Endodermal cell (in vitro differentiated cells): ENCODE results near the gene C3orf52. TPM values are rescaled to one million over a fixed set of nuclear protein-coding genes. Genes with fewer than 3 reads are reported as not detected.
A peak's percentile ranks its signal among the peaks of the same experiment; 100 is the strongest.

Experiments used
- DNase-seq: peaks from one replicate; pipeline ENCODE4 v3.0.0-alpha.2; 2017
- H3K27ac ChIP-seq: 2 replicates; pipeline ENCODE4 v1.5.1; 2013; ENCODE audit warnings: mild to moderate bottlenecking, low read depth, low read length, moderate library complexity
- H3K27me3 ChIP-seq: 2 replicates; pipeline ENCODE4 v1.6.1; 2013; ENCODE audit warnings: mild to moderate bottlenecking, low read length, moderate library complexity; ENCODE audit not compliant: insufficient read depth, control insufficient read depth, poor library complexity, severe bottlenecking
- H3K36me3 ChIP-seq: 2 replicates; pipeline ENCODE4 v1.7.0; 2013; ENCODE audit warnings: mild to moderate bottlenecking, low read length, moderate library complexity; ENCODE audit not compliant: control insufficient read depth, insufficient read depth
- H3K4me1 ChIP-seq: one replicate; pipeline ENCODE4 v1.7.0; 2013; ENCODE audit warnings: low read length; ENCODE audit not compliant: control insufficient read depth, insufficient read depth
- H3K4me3 ChIP-seq: 2 replicates; pipeline ENCODE4 v1.5.1; 2013; ENCODE audit warnings: mild to moderate bottlenecking, low read length, moderate library complexity
- H3K9ac ChIP-seq: 2 replicates; pipeline ENCODE4 v1.6.1; 2013; ENCODE audit warnings: mild to moderate bottlenecking, low read length, moderate library complexity; ENCODE audit not compliant: poor library complexity, severe bottlenecking; ENCODE audit errors: extremely low read depth
- H3K9me3 ChIP-seq: 2 replicates; pipeline ENCODE4 v1.6.1; 2013; ENCODE audit warnings: mild to moderate bottlenecking, low read length, moderate library complexity; ENCODE audit not compliant: control insufficient read depth
- H3K27ac Mint-ChIP-seq: 2 replicates; pipeline ENCODE4 v1.8.0; 2020; ENCODE audit warnings: mixed read lengths
- H3K27me3 Mint-ChIP-seq: 2 replicates; pipeline ENCODE4 v1.8.0; 2021; ENCODE audit warnings: mild to moderate bottlenecking, mixed read lengths; ENCODE audit not compliant: insufficient read depth
- H3K36me3 Mint-ChIP-seq: 2 replicates; pipeline ENCODE4 v1.8.0; 2020; ENCODE audit warnings: low read depth, mixed read lengths
- H3K4me1 Mint-ChIP-seq: 2 replicates; pipeline ENCODE4 v1.8.0; 2020; ENCODE audit warnings: mixed read lengths
- H3K4me3 Mint-ChIP-seq: 2 replicates; pipeline ENCODE4 v1.8.0; 2020; ENCODE audit warnings: mild to moderate bottlenecking, moderate library complexity, mixed read lengths
- H3K9me3 Mint-ChIP-seq: 2 replicates; pipeline ENCODE4 v1.8.0; 2020; ENCODE audit warnings: mild to moderate bottlenecking, mixed read lengths
- CTCF ChIP-seq: fragments of 200-600 bp; sonication (generic); conservative IDR thresholded peaks from 2 replicates; pipeline ENCODE4 v1.5.0; 2021; ENCODE audit warnings: antibody characterized with exemption, mild to moderate bottlenecking
- WGBS, 2 experiments: methylation state at CpG; one replicate each; pipeline versions ENCODE4 v1.1.5 to v1.1.7; 2013; ENCODE audit warnings: missing lambda C conversion rate in 2 of 2, mixed read lengths in 1 of 2; ENCODE audit not compliant: insufficient coverage in 1 of 2, insufficient read length in 1 of 2; 5-methylcytosine and 5-hydroxymethylcytosine counted together
- total RNA-seq, 2 donors: library from RNA; stranded (reverse); fragmentation: NEBNext Ultra II Directional in 1 of 2; extraction: Animal tissue kit (Norgen Biotek cat#: 25700) in 1 of 2; gene quantifications; 2 replicates in 1 of 2; 3 replicates in 1 of 2; pipeline ENCODE4 v1.2.1, GENCODE V29; 2021

Gene C3orf52
- total RNA-seq, 2 donors from 2014 or later, result 5.2 to 6.7 TPM

- TF ChIP-seq CTCF, result no peak
- Mint-ChIP-seq H3K27ac (no peak overlapping the region), H3K36me3 (no peaks in the 10 kb centered on the region), H3K9me3 (no peaks in the 10 kb centered on the region), H3K4me1 (peaks cover 17% of the 10 kb centered on the region), H3K4me3 (no peak overlapping the region), H3K27me3 (peaks cover 12% of the 10 kb centered on the region)
- Histone ChIP-seq H3K27me3 (peaks cover 12% of the 10 kb centered on the region), H3K9me3 (no peaks in the 10 kb centered on the region), H3K27ac (no peak overlapping the region), H3K4me3 (no peak overlapping the region), H3K4me1 (peaks cover 4% of the 10 kb centered on the region), H3K36me3 (no peaks in the 10 kb centered on the region), H3K9ac (no peak overlapping the region)
- 67 to 71% methylated on average over 3 to 4 of the region's 4 CpGs for WGBS, 2 experiments
- no peak for DNase-seq
These were observed 39.6 kb upstream of the C3orf52 start for GRCh38 chr3:112046599-112046998.

- Histone ChIP-seq H3K9me3 (no peaks in the 10 kb centered on the region), H3K9ac (no peak overlapping the region), H3K4me1 (peaks cover 4% of the 10 kb centered on the region), H3K4me3 (no peak overlapping the region), H3K27me3 (peaks cover 12% of the 10 kb centered on the region), H3K27ac (no peak overlapping the region), H3K36me3 (no peaks in the 10 kb centered on the region)
- no peak overlapping the region for H3K4me3 Mint-ChIP-seq
- peaks cover 12% of the 10 kb centered on the region for H3K27me3 Mint-ChIP-seq
- WGBS, 2 experiments, result 88% methylated on average over 1 of the region's 1 CpG; no CpG with 5 or more reads in 1 of the 2 experiments
- peaks cover 23% of the 10 kb centered on the region for H3K4me1 Mint-ChIP-seq
- no peaks in the 10 kb centered on the region for H3K9me3 Mint-ChIP-seq
- H3K27ac Mint-ChIP-seq, result no peak overlapping the region
- no peak for TF ChIP-seq CTCF
- no peak for DNase-seq
- H3K36me3 Mint-ChIP-seq, result no peaks in the 10 kb centered on the region
These were observed 38.9 kb upstream of the C3orf52 start for GRCh38 chr3:112047264-112047663.

GRCh38 chr3:112048911-112049310 is 37.3 kb upstream of the C3orf52 start:
- Histone ChIP-seq H3K4me1 (peaks cover 10% of the 10 kb centered on the region), H3K36me3 (no peaks in the 10 kb centered on the region), H3K27me3 (peaks cover 12% of the 10 kb centered on the region), H3K4me3 (peak overlapping the region; percentile 47), H3K27ac (no peak overlapping the region), H3K9ac (no peak overlapping the region), H3K9me3 (no peaks in the 10 kb centered on the region)
- peaks cover 13% of the 10 kb centered on the region for H3K27me3 Mint-ChIP-seq
- no peak for TF ChIP-seq CTCF
- no peaks in the 10 kb centered on the region for H3K9me3 Mint-ChIP-seq
- peak overlapping the region; percentile 32 for H3K27ac Mint-ChIP-seq
- H3K4me1 Mint-ChIP-seq, result peaks cover 38% of the 10 kb centered on the region
- WGBS, 2 experiments, result 47 to 86% methylated on average over 1 to 8 of the region's 8 CpGs
- DNase-seq, result peak; percentile 73
- H3K4me3 Mint-ChIP-seq, result peak overlapping the region; percentile 16
- H3K36me3 Mint-ChIP-seq, result no peaks in the 10 kb centered on the region
